NCI-H1417 (cell line): Measurements from ENCODE around the gene CACNA2D2.

Experiments used
- DNase-seq, 3 experiments: peaks; one replicate each; lab custom pipeline; 2025; lab: John Stamatoyannopoulos, UW

CACNA2D2 gene

GRCh38 chr3:50371133-50371685 lies 132.2 kb downstream of the CACNA2D2 start:
- no peak for DNase-seq

GRCh38 chr3:50370594-50370993 lies 132.8 kb downstream of the CACNA2D2 start:
- peak in 1 of 3 experiments; percentile 6 for DNase-seq

- no peak for DNase-seq
These were observed 134.3 kb downstream of the CACNA2D2 start for GRCh38 chr3:50369012-50369670.

GRCh38 chr3:50365842-50366220 lies 137.6 kb downstream of the CACNA2D2 start:
- DNase-seq, result no peak

- DNase-seq, result peak in 2 of 3 experiments; percentile 39 to 81
These were observed 138.2 kb downstream of the CACNA2D2 start for GRCh38 chr3:50365080-50365841.

GRCh38 chr3:50364573-50365079 lies 138.8 kb downstream of the CACNA2D2 start:
- no peak for DNase-seq

GRCh38 chr3:50359760-50360110 lies 143.7 kb downstream of the CACNA2D2 start:
- no peak for DNase-seq

- peak; percentile 89 to 96 (median 89) for DNase-seq
These were observed 144.3 kb downstream of the CACNA2D2 start, which contains the start of gene TMEM115 for GRCh38 chr3:50358911-50359759. Gene TMEM115 (minus strand): TSS chr3:50359521. CDS start chr3:50359063, 458 bp downstream.

GRCh38 chr3:50358355-50358910 lies 145.0 kb downstream of the CACNA2D2 start:
- no peak for DNase-seq

- no peak for DNase-seq
These were observed 146.0 kb downstream of the CACNA2D2 start for GRCh38 chr3:50357481-50357880.

GRCh38 chr3:50356553-50356952 lies 146.9 kb downstream of the CACNA2D2 start:
- DNase-seq, result no peak

- peak in 1 of 3 experiments; percentile 14 for DNase-seq
These were observed 147.4 kb downstream of the CACNA2D2 start for GRCh38 chr3:50355829-50356552.

GRCh38 chr3:50354850-50355249 lies 148.6 kb downstream of the CACNA2D2 start:
- DNase-seq, result no peak

GRCh38 chr3:50354186-50354764 lies 149.2 kb downstream of the CACNA2D2 start:
- DNase-seq, result no peak

GRCh38 chr3:50353245-50354004 lies 150.0 kb downstream of the CACNA2D2 start:
- no peak for DNase-seq

- DNase-seq, result peak in 1 of 3 experiments; percentile 3
These were observed 150.7 kb downstream of the CACNA2D2 start for GRCh38 chr3:50352781-50353180.

GRCh38 chr3:50351323-50351697 lies 152.1 kb downstream of the CACNA2D2 start:
- DNase-seq, result no peak

- DNase-seq, result peak; percentile 90 to 94 (median 92)
These were observed 152.7 kb downstream of the CACNA2D2 start, which contains the start of the genes CYB561D2 and NPRL2 for GRCh38 chr3:50350527-50351322. Gene CYB561D2 (plus strand): TSS chr3:50350862. CDS start chr3:50351434, 572 bp downstream. Gene NPRL2 (minus strand): TSS chr3:50350775. CDS start chr3:50350652, 123 bp downstream.

GRCh38 chr3:50350213-50350526 lies 153.3 kb downstream of the CACNA2D2 start:
- DNase-seq, result no peak
